Thyroid gland (tissue), 4 donors: ENCODE data around the gene JKAMP.

Experiments
- CTCF ChIP-seq, 6 experiments: fragments of 200-600 bp in 3 of 6; fragments of 450-650 bp in 3 of 6; sonication (generic) in 3 of 6; IDR thresholded peaks; one replicate each; pipeline ENCODE4 v1.5.1; 2016 to 2019; ENCODE audit warnings: antibody characterized with exemption in 6 of 6, mild to moderate bottlenecking in 2 of 6, inconsistent platforms in 1 of 6, moderate library complexity in 1 of 6
- POLR2A ChIP-seq, 2 donors: fragments of 450-650 bp; IDR thresholded peaks; one replicate each; pipeline ENCODE4 v1.6.1; 2017; ENCODE audit warnings: antibody characterized with exemption in 2 of 2, mild to moderate bottlenecking in 2 of 2, moderate library complexity in 1 of 2

GRCh38 chr14:59439256-59439965 lies 44.9 kb upstream of the JKAMP start:
- TF ChIP-seq POLR2A (IDR thresholded peaks at IDR 0.05) (no peak), CTCF (IDR thresholded peaks at IDR 0.05) (no peak)
